Glutamatergic neuron (in vitro differentiated cells): Measurements from ENCODE around the gene FRS3. TPM values are rescaled to one million over a fixed set of nuclear protein-coding genes. Genes with fewer than 3 reads are reported as not detected.

ENCODE experiments used
- DNase-seq: peaks from one replicate; pipeline ENCODE4 v3.0.0; 2022
- H3K27ac Mint-ChIP-seq: one replicate; pipeline ENCODE4 v1.8.0; 2020; ENCODE audit warnings: mild to moderate bottlenecking, mixed read lengths, inconsistent platforms; ENCODE audit not compliant: unreplicated experiment
- H3K27me3 Mint-ChIP-seq: one replicate; pipeline ENCODE4 v1.8.0; 2020; ENCODE audit warnings: mild to moderate bottlenecking, moderate library complexity, mixed read lengths, inconsistent platforms; ENCODE audit not compliant: unreplicated experiment
- H3K36me3 Mint-ChIP-seq: one replicate; pipeline ENCODE4 v1.8.0; 2020; ENCODE audit warnings: mild to moderate bottlenecking, mixed read lengths, inconsistent platforms; ENCODE audit not compliant: unreplicated experiment
- H3K4me1 Mint-ChIP-seq: one replicate; pipeline ENCODE4 v1.8.0; 2020; ENCODE audit warnings: mild to moderate bottlenecking, low read depth, mixed read lengths, inconsistent platforms; ENCODE audit not compliant: unreplicated experiment
- H3K4me3 Mint-ChIP-seq: one replicate; pipeline ENCODE4 v1.8.0; 2020; ENCODE audit warnings: mild to moderate bottlenecking, mixed read lengths, inconsistent platforms; ENCODE audit not compliant: unreplicated experiment
- H3K9me3 Mint-ChIP-seq: one replicate; pipeline ENCODE4 v1.8.0; 2020; ENCODE audit warnings: mild to moderate bottlenecking, moderate library complexity, mixed read lengths, inconsistent platforms; ENCODE audit not compliant: unreplicated experiment
- total RNA-seq: library from RNA; stranded (reverse); fragmentation: NEBNext Ultra II Directional; extraction: Animal tissue kit (Norgen Biotek cat#: 25700); gene quantifications from one replicate; pipeline ENCODE4 v1.2.1, GENCODE V29; 2021; ENCODE audit not compliant: unreplicated experiment
- TF ChIP-seq, protein P1 (sequence below): fragments of 200-600 bp; sonication (generic); IDR thresholded peaks from one replicate; pipeline ENCODE4 v1.5.0; 2021; ENCODE audit not compliant: partially characterized antibody, unreplicated experiment

FRS3 gene
- total RNA-seq, 1 donor from 2014 or later, result 17.8 TPM

DNA sequence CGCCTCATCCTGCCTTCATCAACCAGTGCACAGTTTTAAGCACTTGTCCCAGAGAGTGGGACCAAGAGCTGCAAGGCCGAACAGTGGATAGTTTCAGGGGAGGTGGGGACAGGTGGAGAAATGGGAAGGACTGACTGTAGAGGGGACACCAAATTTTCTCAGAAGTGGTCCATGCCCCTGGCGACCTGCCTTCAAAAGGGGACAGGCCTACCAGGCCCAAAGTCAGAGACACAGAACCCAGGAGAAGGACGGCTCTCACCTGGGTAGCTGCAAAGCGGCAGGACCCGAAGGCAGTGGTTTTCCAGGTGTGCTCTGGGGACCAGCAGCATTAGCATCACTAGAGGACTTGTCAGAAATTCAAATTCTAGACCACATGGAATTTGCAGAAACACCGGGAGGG is 50.1 kb downstream of the FRS3 start:
- peaks cover 3% of the 10 kb centered on the region for H3K9me3 Mint-ChIP-seq
- no peak for DNase-seq
- H3K4me3 Mint-ChIP-seq, result no peak overlapping the region
- no peaks in the 10 kb centered on the region for H3K36me3 Mint-ChIP-seq
- no peaks in the 10 kb centered on the region for H3K27me3 Mint-ChIP-seq
- TF ChIP-seq, protein P1, sequence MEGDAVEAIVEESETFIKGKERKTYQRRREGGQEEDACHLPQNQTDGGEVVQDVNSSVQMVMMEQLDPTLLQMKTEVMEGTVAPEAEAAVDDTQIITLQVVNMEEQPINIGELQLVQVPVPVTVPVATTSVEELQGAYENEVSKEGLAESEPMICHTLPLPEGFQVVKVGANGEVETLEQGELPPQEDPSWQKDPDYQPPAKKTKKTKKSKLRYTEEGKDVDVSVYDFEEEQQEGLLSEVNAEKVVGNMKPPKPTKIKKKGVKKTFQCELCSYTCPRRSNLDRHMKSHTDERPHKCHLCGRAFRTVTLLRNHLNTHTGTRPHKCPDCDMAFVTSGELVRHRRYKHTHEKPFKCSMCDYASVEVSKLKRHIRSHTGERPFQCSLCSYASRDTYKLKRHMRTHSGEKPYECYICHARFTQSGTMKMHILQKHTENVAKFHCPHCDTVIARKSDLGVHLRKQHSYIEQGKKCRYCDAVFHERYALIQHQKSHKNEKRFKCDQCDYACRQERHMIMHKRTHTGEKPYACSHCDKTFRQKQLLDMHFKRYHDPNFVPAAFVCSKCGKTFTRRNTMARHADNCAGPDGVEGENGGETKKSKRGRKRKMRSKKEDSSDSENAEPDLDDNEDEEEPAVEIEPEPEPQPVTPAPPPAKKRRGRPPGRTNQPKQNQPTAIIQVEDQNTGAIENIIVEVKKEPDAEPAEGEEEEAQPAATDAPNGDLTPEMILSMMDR, result no peak
- H3K4me1 Mint-ChIP-seq, result no peaks in the 10 kb centered on the region
- no peak overlapping the region for H3K27ac Mint-ChIP-seq

DNA sequence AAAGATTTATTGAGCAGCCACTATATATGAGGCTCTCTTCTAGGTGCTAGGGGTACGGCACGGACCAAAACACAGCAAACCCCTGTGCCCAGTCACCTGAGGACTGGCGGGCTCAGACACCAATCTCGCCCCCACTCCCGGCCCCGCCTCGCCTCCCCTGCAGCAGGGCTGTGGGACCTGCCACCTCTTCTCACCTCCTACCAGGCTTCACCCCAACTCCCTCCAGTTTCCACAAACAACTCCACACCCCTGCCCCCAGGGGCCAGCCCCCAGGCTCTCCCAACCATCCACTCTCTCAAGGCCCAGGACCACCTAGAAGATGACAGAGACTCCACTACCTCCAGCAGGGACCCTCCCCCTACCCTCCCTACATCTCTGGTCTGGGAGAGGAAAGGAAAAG is 50.7 kb downstream of the FRS3 start:
- Mint-ChIP-seq H3K4me3 (no peak overlapping the region), H3K4me1 (no peaks in the 10 kb centered on the region), H3K27ac (no peak overlapping the region), H3K9me3 (peaks cover 3% of the 10 kb centered on the region), H3K27me3 (peaks cover 1% of the 10 kb centered on the region), H3K36me3 (no peaks in the 10 kb centered on the region)
- no peak for DNase-seq
- TF ChIP-seq, protein P1, result no peak

DNA sequence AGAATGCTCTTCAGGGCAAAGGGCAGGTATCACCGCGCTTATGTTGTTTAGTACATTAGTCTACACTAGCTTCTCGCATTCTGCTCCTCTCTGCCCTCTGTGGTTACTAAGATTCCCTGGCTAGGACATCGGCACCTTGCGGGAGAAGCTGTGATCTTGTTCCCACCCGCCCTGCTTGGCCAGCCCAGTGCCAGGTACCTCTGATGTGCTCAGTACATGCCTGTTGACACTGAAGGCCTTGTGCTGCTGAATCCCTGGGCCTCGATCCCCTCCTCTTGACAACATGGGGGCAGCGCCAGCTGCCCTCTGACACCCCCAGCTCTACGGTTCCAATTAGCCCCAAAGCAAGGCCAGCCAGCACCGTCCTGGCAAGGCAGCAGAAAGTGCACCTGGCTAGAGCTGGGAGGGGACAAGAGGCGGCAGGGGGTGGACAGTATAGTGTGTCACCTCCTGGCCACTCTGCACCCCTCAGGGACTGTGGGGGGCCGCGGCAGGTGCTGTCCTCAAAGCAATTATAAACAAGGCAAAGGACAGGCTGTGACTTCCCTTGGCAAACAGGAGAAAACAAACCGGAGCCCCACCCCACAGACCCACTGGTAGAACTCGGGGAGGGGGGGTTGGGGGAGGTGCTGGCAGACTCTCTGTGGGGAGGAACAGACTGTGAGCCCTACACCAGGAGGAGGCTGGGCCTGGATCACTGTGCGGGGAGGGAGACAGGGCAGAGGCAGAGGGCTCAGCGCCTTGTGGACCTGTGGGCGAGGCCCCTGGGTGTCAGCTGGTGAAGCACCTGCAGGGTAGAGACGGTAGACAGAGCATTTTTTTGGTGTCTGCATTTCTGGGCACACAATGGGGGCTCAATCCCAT is 51.4 kb downstream of the FRS3 start:
- Mint-ChIP-seq H3K27ac (no peak overlapping the region), H3K36me3 (no peaks in the 10 kb centered on the region), H3K4me1 (no peaks in the 10 kb centered on the region), H3K27me3 (peaks cover 3% of the 10 kb centered on the region), H3K9me3 (peaks cover 1% of the 10 kb centered on the region), H3K4me3 (no peak overlapping the region)
- TF ChIP-seq, protein P1, result no peak
- DNase-seq, result no peak

DNA sequence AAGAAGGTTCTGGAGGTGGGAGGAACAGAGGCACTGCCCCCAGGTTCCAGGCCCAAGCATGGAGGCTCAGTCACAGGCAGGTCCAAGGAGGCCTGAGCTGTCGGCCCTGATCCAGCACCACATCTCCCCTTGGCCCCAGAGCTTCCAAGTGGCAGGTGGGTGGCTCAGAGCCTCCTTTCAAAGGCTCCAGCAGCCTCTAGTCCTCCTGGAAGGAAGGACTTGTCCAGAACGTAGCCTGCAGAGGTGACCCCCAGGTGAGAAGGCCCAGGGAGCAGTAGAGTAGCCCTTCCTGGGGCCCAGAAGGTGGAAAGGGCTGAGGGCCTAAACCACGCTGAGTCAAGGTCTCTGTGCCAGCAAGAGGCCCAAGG is 52.0 kb downstream of the FRS3 start:
- H3K27ac Mint-ChIP-seq, result no peak overlapping the region
- H3K36me3 Mint-ChIP-seq, result no peaks in the 10 kb centered on the region
- no peak for DNase-seq
- peaks cover 1% of the 10 kb centered on the region for H3K9me3 Mint-ChIP-seq
- peaks cover 2% of the 10 kb centered on the region for H3K4me1 Mint-ChIP-seq
- TF ChIP-seq, protein P1, result no peak
- H3K4me3 Mint-ChIP-seq, result no peak overlapping the region
- peaks cover 3% of the 10 kb centered on the region for H3K27me3 Mint-ChIP-seq

DNA sequence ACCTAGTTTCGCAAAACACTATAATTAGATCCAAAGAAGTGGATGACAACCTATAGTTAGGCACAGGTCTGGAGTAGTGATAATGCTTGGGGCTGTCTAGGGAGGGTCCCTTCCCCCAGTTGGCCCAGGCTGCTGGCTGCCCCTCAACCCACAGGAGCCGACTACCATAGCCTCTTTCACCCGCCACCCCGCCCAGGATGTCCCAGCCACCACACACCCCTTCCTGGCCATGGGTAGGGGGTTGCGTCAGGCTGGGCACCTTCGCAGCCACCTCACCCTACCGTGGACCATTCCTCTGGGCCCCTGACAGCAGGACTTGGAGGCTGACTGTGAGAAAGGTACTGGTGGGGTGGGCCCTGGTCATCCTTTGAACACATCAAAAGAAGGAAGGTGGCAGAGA is 52.8 kb downstream of the FRS3 start:
- Mint-ChIP-seq H3K36me3 (no peaks in the 10 kb centered on the region), H3K4me1 (peaks cover 2% of the 10 kb centered on the region), H3K9me3 (no peaks in the 10 kb centered on the region), H3K4me3 (no peak overlapping the region), H3K27me3 (peaks cover 3% of the 10 kb centered on the region), H3K27ac (no peak overlapping the region)
- TF ChIP-seq, protein P1, result no peak
- no peak for DNase-seq
